IgD-negative memory B cell (primary cell): ENCODE results near the gene GPBAR1. TPM values are rescaled to one million over a fixed set of nuclear protein-coding genes. Genes with fewer than 3 reads are reported as not detected.
A peak's percentile ranks its signal among the peaks of the same experiment; 100 is the strongest.

Experiments
- H3K27ac Mint-ChIP-seq, 3 donors: one replicate each; pipeline ENCODE4 v1.8.0; 2020 to 2022; ENCODE audit warnings: mild to moderate bottlenecking in 3 of 3, mixed read lengths in 3 of 3, moderate library complexity in 1 of 3
- H3K27me3 Mint-ChIP-seq: one replicate; pipeline ENCODE4 v1.8.0; 2021; ENCODE audit warnings: mixed read lengths
- H3K36me3 Mint-ChIP-seq: one replicate; pipeline ENCODE4 v1.8.0; 2020; ENCODE audit warnings: mild to moderate bottlenecking, mixed read lengths
- H3K4me1 Mint-ChIP-seq, 3 donors: one replicate each; pipeline ENCODE4 v1.8.0; 2020 to 2022; ENCODE audit warnings: mixed read lengths in 3 of 3, mild to moderate bottlenecking in 1 of 3
- H3K4me3 Mint-ChIP-seq, 4 donors: one replicate each; pipeline ENCODE4 v1.8.0; 2020 to 2022; ENCODE audit warnings: mild to moderate bottlenecking in 4 of 4, mixed read lengths in 4 of 4, moderate library complexity in 3 of 4
- H3K9me3 Mint-ChIP-seq, 3 donors: one replicate each; pipeline ENCODE4 v1.8.0; 2020 to 2021; ENCODE audit warnings: mixed read lengths in 3 of 3, mild to moderate bottlenecking in 1 of 3
- polyA plus RNA-seq: library from polyadenylated mRNA; unstranded; fragments of 300-500 nt; fragmentation: Illumina TruSeq; gene quantifications from one replicate; pipeline ENCODE4 v1.2.3, GENCODE V29; 2021

GPBAR1 gene
- polyA plus RNA-seq, 1 donor from 2014 or later: 0.64 TPM

DNA sequence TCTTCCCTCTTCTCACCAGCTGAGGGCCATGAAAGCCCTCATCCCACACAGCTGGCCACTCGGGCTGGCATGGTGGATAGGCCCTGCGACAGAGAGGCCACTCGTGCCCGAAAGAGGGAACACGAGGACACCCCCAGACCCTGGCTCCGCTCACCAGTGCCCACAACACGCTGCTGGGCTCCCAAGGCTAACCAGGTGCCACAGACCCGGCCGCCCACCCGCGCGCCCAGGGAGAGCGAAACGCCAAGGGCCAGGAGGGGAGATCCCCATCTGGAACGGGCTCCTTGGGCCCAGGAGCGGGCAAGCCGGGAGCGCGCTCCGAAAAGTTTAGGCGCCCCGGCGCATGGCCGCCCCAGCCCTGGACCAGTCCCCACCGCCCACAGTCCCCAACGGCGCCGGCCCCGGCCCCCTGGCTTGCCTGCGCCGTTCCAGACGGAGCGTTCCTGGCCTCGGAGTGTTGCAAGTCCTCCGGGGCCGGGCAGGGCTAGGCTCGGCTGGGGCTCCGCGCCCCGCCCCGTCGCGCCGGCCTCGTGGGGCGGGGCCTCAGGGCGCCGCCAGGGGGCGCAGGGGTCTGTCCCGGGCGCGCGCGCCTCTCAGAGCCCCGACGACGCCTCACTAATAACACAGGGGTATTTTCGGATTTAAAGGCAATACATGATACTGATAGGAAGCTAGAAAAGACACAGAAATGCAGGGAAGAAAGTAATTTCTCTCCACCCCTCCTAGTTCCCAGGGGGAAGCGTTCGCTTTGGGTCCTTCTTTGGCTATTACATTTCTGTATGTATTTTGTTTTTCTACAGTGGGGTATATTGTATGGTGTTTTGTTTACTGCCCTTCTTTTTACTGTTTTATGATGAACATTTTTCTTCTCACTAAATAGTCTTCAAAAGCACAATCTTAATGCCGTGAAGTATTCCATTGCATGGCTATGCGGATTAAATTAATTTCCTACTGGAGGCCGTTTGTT is 31.5 kb downstream of the GPBAR1 start, which contains the start of gene TMBIM1:
TMBIM1 (minus strand) TSS at position 456 of the 967 bp plus-strand sequence. CDS start 10,362 bp downstream, outside the sequence.
- H3K4me1 Mint-ChIP-seq: peaks cover 37 to 48% (median 46%) of the 10 kb centered on the region in 3 donors

DNA sequence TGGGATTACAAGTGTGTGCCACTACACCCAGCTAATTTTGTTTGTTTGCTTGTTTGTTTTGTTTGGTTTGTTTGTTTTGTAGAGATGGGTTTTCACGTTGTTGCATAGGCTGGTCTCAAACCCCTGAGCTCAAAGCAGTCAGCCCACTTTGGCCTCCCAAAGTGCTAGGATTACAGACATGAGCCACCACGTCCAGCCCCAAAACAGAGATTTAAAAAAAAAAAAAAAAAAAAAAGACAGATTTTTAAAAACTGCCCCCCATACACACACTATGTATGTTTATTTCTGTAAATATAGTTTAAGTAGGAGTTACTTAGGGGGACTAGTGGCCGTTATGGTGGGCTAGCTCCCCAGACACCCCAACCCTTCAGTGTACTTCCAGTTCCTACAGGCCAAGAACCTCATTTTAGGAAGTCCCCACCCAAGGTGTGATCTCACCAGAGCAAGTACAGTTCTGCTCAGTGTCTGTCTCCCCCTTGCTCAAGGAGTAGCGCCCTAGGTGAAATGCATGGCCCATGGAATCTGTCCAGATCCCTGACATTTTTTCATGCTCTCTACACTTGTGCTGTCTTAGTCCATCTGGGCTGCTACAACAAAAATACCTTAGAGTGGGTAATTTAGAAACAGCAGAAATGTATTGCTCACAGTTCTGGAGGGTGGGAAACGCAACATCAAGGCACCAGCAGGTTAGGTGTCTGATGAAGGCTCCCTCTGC is 33.1 kb downstream of the GPBAR1 start:
- peak overlapping the region; percentile 44 to 95 (median 88) for H3K4me3 Mint-ChIP-seq
- H3K36me3 Mint-ChIP-seq: no peaks in the 10 kb centered on the region
- H3K9me3 Mint-ChIP-seq: no peaks in the 10 kb centered on the region
- H3K27ac Mint-ChIP-seq: peak overlapping the region; percentile 33 to 98 (median 76)
- H3K4me1 Mint-ChIP-seq: peaks cover 29 to 40% (median 36%) of the 10 kb centered on the region in 3 donors
- H3K27me3 Mint-ChIP-seq: no peaks in the 10 kb centered on the region

More for the DNA sequence above, 31.5 kb downstream of the GPBAR1 start, which contains the start of gene TMBIM1:
- H3K36me3 Mint-ChIP-seq: peaks cover 2% of the 10 kb centered on the region
- peak within 1 kb of the TSS; percentile 87 to 98 (median 92) for H3K4me3 Mint-ChIP-seq
- no peaks in the 10 kb centered on the region for H3K27me3 Mint-ChIP-seq
- no peaks in the 10 kb centered on the region for H3K9me3 Mint-ChIP-seq
- peak within 1 kb of the TSS; percentile 96 to 100 (median 98) for H3K27ac Mint-ChIP-seq

DNA sequence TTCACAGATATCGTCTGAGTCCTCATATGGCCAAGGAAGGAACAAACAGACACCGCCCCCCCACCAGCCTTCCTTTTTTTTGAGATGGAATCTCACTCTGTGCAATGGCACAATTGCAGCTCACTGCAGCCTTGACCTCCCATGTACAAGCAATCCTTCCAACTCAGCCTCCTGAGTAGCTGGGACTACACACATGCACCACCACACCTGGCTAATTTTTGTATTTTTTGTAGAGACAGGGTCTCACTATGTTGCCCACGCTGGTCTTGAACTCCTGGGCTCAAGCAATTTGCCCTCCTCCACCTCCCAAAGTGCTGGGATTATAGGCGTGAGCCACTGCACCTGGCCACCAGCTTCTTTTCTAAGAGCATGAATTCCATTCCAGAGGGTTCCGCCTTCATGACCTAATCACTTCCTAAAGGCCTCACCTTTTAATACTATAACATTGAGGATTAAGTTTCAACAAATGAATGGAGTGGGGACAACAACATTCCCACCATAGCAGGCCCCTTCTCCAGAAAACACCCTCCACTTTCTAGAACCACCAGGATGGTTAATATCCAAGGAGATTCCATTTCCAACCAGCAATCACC is 33.7 kb downstream of the GPBAR1 start:
- Mint-ChIP-seq H3K4me3 (peak overlapping the region in 3 of 4 donors; percentile 81 to 95 (median 95)), H3K36me3 (no peaks in the 10 kb centered on the region), H3K4me1 (peaks cover 27 to 35% (median 33%) of the 10 kb centered on the region in 3 donors), H3K27ac (peak overlapping the region; percentile 5 to 98 (median 33)), H3K27me3 (no peaks in the 10 kb centered on the region), H3K9me3 (no peaks in the 10 kb centered on the region)

DNA sequence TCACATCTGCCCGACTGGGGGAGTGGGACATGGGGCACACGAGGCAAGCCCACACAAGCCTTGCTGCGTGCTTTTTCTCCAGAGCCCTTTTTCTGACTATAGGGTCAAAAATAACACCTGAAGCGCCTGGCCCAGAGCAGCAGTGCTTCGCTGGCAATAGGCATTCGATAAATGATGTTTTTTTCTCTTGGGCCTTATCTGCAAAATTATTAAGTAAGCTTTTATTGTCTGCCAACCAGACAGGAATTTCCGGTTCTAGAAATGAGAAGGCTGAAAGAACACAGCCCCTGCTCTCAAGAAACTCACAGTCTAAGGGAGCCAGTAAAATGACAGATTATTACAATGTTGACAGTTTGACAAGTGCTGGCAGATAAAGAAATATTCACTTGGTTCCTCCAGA is 34.2 kb downstream of the GPBAR1 start:
- peaks cover 27 to 30% (median 28%) of the 10 kb centered on the region in 3 donors for H3K4me1 Mint-ChIP-seq
- no peaks in the 10 kb centered on the region for H3K27me3 Mint-ChIP-seq
- H3K4me3 Mint-ChIP-seq: peak overlapping the region in 3 of 4 donors; percentile 76 to 95 (median 80)

DNA sequence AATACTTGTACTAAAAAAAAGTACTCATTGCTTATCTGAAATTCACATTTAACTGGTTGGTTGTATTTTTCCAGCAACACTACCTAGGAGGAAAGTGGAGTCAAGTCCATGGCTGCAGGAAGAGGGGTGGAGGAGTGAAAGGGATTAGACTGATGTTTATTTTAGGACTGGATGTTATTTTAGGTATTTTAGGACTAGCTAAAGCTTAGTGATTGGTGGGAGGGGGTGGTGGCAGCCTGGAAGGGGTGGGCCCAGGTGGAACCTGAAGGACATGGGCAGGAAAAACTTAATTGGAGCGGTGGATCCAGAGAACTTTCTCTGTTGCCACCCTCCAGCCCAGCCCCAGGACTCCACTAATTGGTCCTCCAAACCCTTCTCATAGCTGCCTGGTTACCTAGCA is 35.4 kb downstream of the GPBAR1 start:
- Mint-ChIP-seq H3K4me1 (peaks cover 18 to 22% (median 20%) of the 10 kb centered on the region in 3 donors), H3K27me3 (no peaks in the 10 kb centered on the region), H3K4me3 (no peak overlapping the region), H3K27ac (peak overlapping the region in 1 of 3 donors; percentile 70), H3K9me3 (no peaks in the 10 kb centered on the region), H3K36me3 (no peaks in the 10 kb centered on the region)

More for the DNA sequence above, 34.2 kb downstream of the GPBAR1 start:
- Mint-ChIP-seq H3K27ac (peak overlapping the region in 1 of 3 donors; percentile 5), H3K9me3 (no peaks in the 10 kb centered on the region), H3K36me3 (no peaks in the 10 kb centered on the region)

DNA sequence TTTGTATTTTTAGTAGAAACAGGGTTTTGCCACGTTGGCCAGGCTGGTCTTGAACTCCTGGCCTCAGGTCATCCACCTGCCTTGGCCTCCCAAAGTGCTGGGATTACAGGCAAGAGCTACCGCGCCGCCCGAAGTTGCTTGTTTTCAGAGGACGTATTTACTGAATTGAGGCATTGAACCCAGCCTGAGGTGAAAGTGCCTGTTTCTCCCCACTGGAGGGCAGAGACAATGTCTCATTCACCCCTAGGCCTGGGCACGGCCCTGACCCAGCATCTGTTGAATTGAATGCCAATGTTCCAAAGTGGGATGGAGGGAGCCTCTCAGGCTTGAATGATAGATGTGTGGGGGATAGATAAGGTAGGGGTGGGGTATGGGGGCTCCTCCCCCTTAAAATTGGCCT is 36.0 kb downstream of the GPBAR1 start:
- Mint-ChIP-seq H3K4me1 (peaks cover 17 to 25% (median 24%) of the 10 kb centered on the region in 3 donors), H3K27me3 (no peaks in the 10 kb centered on the region), H3K36me3 (no peaks in the 10 kb centered on the region), H3K4me3 (no peak overlapping the region), H3K9me3 (no peaks in the 10 kb centered on the region), H3K27ac (peak overlapping the region in 1 of 3 donors; percentile 70)

DNA sequence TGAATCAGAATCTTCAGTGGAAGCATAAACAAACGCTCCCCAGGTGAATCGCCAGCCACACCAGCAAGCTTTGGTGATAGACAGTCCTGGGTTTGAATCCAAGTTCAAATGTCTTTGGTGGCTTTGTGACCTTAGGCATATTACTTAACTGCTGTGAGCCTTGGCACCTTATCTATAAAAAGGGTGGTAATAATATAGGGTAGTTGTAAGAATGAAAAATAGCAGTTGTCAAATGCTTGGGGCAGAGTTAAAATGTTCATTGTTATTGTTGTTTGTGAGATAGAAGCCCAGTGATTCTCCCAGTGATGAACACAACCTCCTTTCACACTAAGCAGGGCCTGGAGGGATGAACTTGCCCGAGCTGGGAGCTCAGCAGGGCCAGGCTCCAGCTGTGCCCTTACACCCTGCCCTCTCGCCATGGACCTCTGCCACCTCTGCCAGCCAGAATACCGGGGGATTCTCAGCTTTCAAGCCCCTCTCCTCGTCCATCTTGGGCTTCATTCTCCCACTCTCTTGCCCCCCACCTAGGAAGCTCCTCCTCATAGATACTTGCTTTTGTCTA is 37.6 kb downstream of the GPBAR1 start:
- H3K36me3 Mint-ChIP-seq: no peaks in the 10 kb centered on the region
- H3K4me3 Mint-ChIP-seq: peak overlapping the region in 1 of 4 donors; percentile 42
- no peak overlapping the region for H3K27ac Mint-ChIP-seq
- peaks cover 8 to 17% (median 15%) of the 10 kb centered on the region in 3 donors for H3K4me1 Mint-ChIP-seq
- H3K27me3 Mint-ChIP-seq: no peaks in the 10 kb centered on the region
- H3K9me3 Mint-ChIP-seq: no peaks in the 10 kb centered on the region

DNA sequence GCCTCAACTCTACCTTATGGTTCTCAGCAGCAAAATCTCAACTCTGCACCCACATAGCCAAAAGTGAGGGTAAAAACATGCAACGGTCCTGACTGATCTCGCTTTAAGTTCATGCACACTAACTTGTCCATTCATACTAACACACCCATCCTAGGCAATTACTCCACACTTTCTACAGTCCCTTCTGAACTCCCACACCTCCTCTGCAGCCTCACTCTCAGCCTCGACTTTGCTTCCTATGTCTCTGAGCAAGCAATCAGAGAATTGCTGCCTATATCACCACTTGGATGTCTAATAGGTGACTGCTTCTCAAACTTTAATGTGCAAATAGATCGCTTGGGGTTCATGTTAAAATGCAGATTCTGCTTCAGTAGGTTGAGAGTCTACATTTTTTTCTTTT is 39.3 kb downstream of the GPBAR1 start:
- H3K27me3 Mint-ChIP-seq: peaks cover 2% of the 10 kb centered on the region
- no peaks in the 10 kb centered on the region for H3K9me3 Mint-ChIP-seq
- H3K27ac Mint-ChIP-seq: peak overlapping the region in 1 of 3 donors; percentile 74
- H3K4me1 Mint-ChIP-seq: peaks cover 4 to 7% (median 6%) of the 10 kb centered on the region in 3 donors
- no peaks in the 10 kb centered on the region for H3K36me3 Mint-ChIP-seq
- H3K4me3 Mint-ChIP-seq: no peak overlapping the region

DNA sequence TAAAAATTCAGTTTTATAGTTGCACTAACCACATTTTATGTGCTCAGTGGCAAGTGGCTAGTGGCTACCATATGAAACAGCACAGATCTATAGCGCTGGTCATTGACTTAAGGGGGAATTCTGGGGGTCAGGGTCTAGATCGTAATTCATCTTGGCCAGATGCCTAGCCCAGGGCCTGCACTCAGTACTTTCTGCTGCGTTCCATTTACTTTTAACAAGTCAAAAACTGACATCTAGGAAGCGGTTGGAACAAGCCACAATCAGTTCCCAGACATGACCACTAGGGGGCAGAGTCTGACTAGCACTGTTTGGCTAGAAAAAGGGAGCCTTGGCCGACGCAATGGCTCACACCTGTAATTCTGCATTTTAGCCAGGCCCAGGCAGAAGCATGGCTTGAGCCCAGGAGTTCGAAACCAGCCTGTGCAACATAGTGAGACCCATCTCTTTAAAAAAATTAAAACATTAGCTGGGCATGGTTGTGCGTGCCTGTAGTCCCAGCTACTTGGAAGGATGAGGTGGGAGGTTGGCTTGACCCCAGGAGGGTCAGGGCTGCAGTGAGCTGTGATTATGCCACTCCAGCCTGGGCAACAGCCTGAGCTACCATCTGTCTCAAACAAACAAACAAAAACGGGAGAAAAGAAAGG is 40.5 kb downstream of the GPBAR1 start:
- Mint-ChIP-seq H3K27ac (peak overlapping the region in 1 of 3 donors; percentile 84), H3K36me3 (no peaks in the 10 kb centered on the region), H3K4me1 (peaks cover 4 to 6% (median 5%) of the 10 kb centered on the region in 3 donors), H3K4me3 (peak overlapping the region in 2 of 4 donors; percentile 2 to 20), H3K27me3 (peaks cover 2% of the 10 kb centered on the region), H3K9me3 (no peaks in the 10 kb centered on the region)

DNA sequence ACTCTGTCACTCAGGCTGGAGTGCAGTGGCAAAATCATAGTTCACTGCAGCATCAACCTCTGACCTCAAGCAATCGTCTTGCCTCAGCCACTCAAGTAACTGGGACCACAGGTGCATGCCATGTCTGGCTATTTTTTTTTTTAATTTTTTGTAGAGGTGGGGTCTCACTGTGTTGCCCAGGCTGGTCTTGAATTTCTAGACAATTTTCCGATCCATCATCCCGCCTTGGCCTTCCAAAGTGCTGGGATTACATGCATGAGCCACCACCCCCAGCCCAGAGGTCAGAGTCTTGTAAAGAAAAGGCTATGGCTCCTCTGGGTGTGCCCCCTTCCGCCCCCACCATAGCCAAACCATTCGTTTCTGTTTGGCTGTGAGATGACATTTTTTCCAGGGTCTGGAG is 44.6 kb downstream of the GPBAR1 start:
- H3K4me1 Mint-ChIP-seq: peaks cover 4 to 6% (median 5%) of the 10 kb centered on the region in 3 donors
- no peak overlapping the region for H3K4me3 Mint-ChIP-seq
- no peak overlapping the region for H3K27ac Mint-ChIP-seq
- no peaks in the 10 kb centered on the region for H3K36me3 Mint-ChIP-seq
- H3K27me3 Mint-ChIP-seq: peaks cover 2% of the 10 kb centered on the region
- no peaks in the 10 kb centered on the region for H3K9me3 Mint-ChIP-seq

DNA sequence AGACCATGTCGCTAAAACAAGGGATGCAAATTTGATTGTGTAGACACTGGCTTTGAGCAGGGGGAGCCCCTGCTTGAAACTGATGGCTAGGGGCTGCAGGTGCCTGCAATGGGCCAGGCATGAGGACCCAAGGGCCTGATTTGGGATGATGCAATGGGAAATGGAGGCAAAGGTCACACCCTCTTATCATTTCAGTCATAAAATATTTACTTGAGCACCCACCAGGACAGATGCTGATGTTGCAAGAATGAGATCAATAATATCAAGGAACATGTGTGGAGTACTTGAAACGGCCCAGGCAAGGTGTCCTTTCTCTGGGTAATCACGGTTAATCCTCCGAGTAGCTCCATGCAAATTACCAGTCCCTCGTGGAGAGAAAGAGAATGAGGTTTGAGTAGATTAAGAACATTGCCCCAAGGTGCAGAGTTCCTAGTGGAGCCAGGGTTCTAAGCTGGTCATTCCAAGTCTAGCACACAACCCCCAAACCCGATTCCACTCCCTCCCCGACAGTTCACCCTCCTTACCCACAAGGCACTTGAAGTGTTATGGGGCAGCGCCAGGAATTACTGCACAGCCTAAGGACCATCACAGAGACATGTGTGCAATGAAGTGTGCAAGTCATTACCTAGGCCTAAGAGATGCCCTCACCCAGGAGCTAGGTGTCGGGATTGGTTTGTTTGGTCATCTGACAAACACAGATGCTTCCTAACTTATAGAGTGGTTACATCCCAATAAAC is 45.5 kb downstream of the GPBAR1 start:
- H3K27me3 Mint-ChIP-seq: peaks cover 2% of the 10 kb centered on the region
- no peak overlapping the region for H3K27ac Mint-ChIP-seq
- H3K9me3 Mint-ChIP-seq: no peaks in the 10 kb centered on the region
- H3K4me3 Mint-ChIP-seq: no peak overlapping the region
- H3K36me3 Mint-ChIP-seq: no peaks in the 10 kb centered on the region
- H3K4me1 Mint-ChIP-seq: peaks cover under 1 to 3% (median 2%) of the 10 kb centered on the region in 3 donors

DNA sequence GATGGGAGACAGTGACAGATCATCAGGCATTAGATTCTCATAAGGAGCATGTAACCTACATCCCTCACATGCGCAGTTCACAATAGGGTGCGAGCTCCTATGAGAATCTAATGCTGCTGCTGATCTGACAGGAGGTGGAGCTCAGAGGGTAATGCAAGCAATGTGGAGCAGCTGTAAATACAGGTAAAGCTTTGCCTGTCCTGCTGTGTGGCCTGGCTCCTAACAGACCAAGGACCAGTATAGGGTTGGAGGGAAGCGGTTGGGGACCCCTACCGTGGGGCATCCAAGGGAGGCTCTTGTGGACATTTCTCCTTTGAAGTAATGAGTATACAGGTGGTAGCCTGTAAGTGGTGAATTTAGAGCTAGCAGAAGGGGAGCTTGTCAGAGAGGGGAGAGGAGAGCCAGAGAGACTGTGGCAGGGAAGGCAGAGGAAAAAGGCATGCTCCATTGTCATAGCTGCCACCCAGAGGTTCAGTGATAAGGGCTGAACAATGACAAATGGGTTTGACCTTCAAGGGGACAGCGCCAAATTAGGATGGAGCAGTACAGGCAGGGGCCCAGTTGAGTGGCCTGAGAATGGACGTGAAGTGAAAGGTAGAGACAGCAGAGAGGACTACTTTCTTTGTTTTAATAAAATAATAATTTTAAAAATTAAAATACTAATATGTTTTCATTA is 46.7 kb downstream of the GPBAR1 start:
- Mint-ChIP-seq H3K36me3 (peaks cover 2% of the 10 kb centered on the region), H3K4me3 (no peak overlapping the region), H3K9me3 (no peaks in the 10 kb centered on the region), H3K27ac (no peak overlapping the region), H3K27me3 (peaks cover 2% of the 10 kb centered on the region), H3K4me1 (peaks cover 0 to 2% (median 0%) of the 10 kb centered on the region in 3 donors)
